WERI-Rb-1 (cell line): Measurements from ENCODE around the gene TAS2R43.

ENCODE experiments used
- DNase-seq: peaks from one replicate; pipeline ENCODE4 v3.0.0-alpha.2; 2020
- H3K27ac ChIP-seq: fragments of 250-450 bp; sonication (Bioruptor Pico); 2 replicates; pipeline ENCODE4 v1.5.1; 2020; ENCODE audit warnings: mild to moderate bottlenecking, moderate library complexity
- H3K27me3 ChIP-seq: fragments of 250-450 bp; sonication (Bioruptor Pico); 2 replicates; pipeline ENCODE4 v1.5.1; 2021; ENCODE audit warnings: mild to moderate bottlenecking, low read depth, moderate library complexity; ENCODE audit not compliant: insufficient read depth, severe bottlenecking
- H3K36me3 ChIP-seq: fragments of 250-450 bp; sonication (Bioruptor Pico); 2 replicates; pipeline ENCODE4 v1.5.1; 2020; ENCODE audit warnings: mild to moderate bottlenecking, moderate library complexity
- H3K4me3 ChIP-seq: 2 replicates; pipeline ENCODE4 v1.5.1; 2011; ENCODE audit warnings: low read depth, mild to moderate bottlenecking, control low read depth, low read length
- H3K9me3 ChIP-seq: fragments of 250-450 bp; sonication (Bioruptor Pico); 2 replicates; pipeline ENCODE4 v1.5.1; 2021; ENCODE audit warnings: mild to moderate bottlenecking, moderate library complexity; ENCODE audit not compliant: severe bottlenecking
- CTCF ChIP-seq: IDR thresholded peaks from 2 replicates; pipeline ENCODE4 v1.5.1; 2011; ENCODE audit warnings: low read depth, mild to moderate bottlenecking, control low read depth, inconsistent platforms, low read length

The TAS2R43 gene

GRCh38 chr12:11089246-11089645 is 2.9 kb downstream of the TAS2R43 start:
- no peak overlapping the region for H3K4me3 ChIP-seq
- TF ChIP-seq CTCF = no peak
- no peak overlapping the region for H3K27ac ChIP-seq
- H3K27me3 ChIP-seq = no peaks in the 10 kb centered on the region
- DNase-seq = no peak
- no peaks in the 10 kb centered on the region for H3K9me3 ChIP-seq
- no peaks in the 10 kb centered on the region for H3K36me3 ChIP-seq

- Histone ChIP-seq H3K27me3 (no peaks in the 10 kb centered on the region), H3K27ac (no peak overlapping the region), H3K9me3 (no peaks in the 10 kb centered on the region), H3K36me3 (no peaks in the 10 kb centered on the region), H3K4me3 (no peak overlapping the region)
- no peak for TF ChIP-seq CTCF
- DNase-seq = no peak
Measured at GRCh38 chr12:11085419-11085818, 6.7 kb downstream of the TAS2R43 start.

- DNase-seq = no peak
- Histone ChIP-seq H3K27me3 (no peaks in the 10 kb centered on the region), H3K36me3 (no peaks in the 10 kb centered on the region), H3K9me3 (no peaks in the 10 kb centered on the region), H3K27ac (no peak overlapping the region), H3K4me3 (no peak overlapping the region)
- no peak for TF ChIP-seq CTCF
Measured at GRCh38 chr12:11081987-11082386, 10.1 kb downstream of the TAS2R43 start.

GRCh38 chr12:11078246-11078645 is 13.9 kb downstream of the TAS2R43 start:
- H3K27me3 ChIP-seq = no peaks in the 10 kb centered on the region
- TF ChIP-seq CTCF = no peak

GRCh38 chr12:11075642-11076041 is 16.5 kb downstream of the TAS2R43 start:
- H3K27me3 ChIP-seq = no peaks in the 10 kb centered on the region
- TF ChIP-seq CTCF = no peak
- H3K27ac ChIP-seq = no peak overlapping the region
- no peaks in the 10 kb centered on the region for H3K9me3 ChIP-seq
- no peak for DNase-seq
- H3K4me3 ChIP-seq = no peak overlapping the region
- H3K36me3 ChIP-seq = no peaks in the 10 kb centered on the region

More at GRCh38 chr12:11078246-11078645, 13.9 kb downstream of the TAS2R43 start:
- no peak overlapping the region for H3K27ac ChIP-seq
- no peak for DNase-seq
- H3K4me3 ChIP-seq = no peak overlapping the region
- no peaks in the 10 kb centered on the region for H3K36me3 ChIP-seq
- H3K9me3 ChIP-seq = no peaks in the 10 kb centered on the region

GRCh38 chr12:11071414-11071813 is 20.7 kb downstream of the TAS2R43 start:
- TF ChIP-seq CTCF = no peak
- H3K27ac ChIP-seq = no peak overlapping the region
- DNase-seq = no peak

More at GRCh38 chr12:11071414-11071813, 20.7 kb downstream of the TAS2R43 start:
- H3K27me3 ChIP-seq = no peaks in the 10 kb centered on the region
- no peaks in the 10 kb centered on the region for H3K36me3 ChIP-seq
- H3K9me3 ChIP-seq = no peaks in the 10 kb centered on the region
- H3K4me3 ChIP-seq = no peak overlapping the region
